Activated gamma-delta T cell treated with anti-CD3 and anti-CD28 coated beads, Interleukin-2, amount 50 U/mL, for 16 hours (primary cell): ENCODE measurements around the gene ROPN1L.

Experiments
- DNase-seq: peaks from one replicate; pipeline ENCODE4 v3.0.0-alpha.2; 2020; ENCODE audit warnings: low read depth

The ROPN1L gene

DNA sequence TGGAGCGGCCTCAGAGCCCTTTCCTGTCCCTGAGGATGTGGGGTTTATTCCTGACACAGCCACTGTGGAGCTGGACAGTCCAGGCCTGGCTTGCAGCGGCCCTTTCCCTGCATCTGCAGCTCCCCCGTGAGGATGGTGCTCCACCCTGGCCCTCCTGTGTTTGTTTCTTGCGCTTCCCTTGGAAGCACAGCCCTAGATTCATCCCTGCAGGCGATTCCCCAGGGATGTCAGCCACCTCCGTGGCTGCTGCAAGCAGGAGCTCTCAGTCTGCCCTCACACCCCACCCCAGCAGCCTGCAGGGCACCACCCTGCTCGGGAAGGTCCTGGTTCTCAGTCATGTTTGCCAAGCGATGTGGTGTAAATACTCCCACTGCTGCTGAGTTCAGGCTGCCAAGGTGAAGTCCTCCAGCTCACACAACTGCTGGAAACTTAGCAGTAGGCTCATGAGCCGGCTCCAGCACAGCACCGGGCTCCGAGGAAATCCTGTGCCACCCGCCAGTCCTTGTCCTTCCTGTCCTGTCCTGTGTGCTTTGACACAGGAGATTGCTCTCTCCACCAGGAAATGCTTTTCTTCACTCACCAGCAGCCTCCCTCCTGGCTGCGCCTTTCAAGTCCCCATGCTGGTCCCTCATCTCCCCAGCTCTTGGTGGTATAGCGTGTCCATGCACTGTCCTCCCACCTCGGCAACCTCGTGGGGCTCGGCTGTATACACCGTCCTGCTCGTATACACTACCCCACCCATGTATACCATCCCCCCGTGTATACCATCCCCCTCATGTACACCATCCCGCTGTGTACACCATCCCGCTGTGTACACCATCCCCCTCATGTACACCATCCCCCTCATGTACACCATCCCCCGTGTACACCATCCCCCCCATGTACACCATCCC lies 16.2 kb downstream of the ROPN1L start:
- DNase-seq: no peak

DNA sequence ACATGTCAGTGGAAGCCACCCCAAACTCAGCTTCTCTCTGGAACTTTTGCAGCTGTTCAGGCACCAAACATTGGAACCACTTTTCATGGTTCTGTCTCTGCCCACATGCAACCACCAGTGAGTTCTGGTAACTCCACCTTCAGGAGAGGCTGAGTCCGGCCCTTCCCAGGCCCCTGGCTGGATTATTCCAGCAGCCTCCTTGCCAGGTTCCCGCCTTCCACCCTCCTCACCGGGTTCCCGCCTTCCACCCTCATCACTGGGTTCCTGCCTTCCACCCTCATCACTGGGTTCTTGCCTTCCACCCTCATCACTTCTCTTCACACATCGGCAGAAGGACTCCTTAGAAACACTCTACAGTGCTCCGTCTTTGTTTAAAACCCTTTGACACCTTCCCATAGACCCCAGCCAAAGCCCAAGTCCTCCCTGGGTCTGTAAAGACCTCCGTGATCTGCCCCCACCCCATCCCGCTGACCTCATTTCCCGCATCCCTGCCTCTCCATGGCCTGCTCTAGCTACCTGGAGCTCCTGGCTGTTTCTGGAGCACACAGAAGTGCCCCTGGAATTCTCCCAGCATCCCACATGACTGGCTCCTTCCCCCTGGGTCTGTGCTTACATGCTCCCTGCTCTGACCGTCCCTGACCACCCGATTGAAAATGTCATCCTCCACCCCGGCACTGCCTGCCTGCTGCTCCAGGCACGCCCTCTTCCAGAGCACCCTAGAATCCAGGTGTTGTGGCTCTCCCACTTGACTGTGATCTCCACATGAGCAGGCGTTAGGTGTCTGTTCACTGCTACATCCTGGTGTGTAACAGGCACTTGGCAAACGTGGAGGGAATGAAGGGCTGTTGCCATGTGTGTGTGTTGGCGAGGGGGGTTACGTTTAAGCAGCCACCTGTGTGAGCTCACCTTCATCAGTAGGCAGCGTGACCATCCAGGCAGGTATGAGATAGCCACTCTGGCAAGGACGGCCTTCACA lies 17.7 kb downstream of the ROPN1L start:
- DNase-seq: no peak

DNA sequence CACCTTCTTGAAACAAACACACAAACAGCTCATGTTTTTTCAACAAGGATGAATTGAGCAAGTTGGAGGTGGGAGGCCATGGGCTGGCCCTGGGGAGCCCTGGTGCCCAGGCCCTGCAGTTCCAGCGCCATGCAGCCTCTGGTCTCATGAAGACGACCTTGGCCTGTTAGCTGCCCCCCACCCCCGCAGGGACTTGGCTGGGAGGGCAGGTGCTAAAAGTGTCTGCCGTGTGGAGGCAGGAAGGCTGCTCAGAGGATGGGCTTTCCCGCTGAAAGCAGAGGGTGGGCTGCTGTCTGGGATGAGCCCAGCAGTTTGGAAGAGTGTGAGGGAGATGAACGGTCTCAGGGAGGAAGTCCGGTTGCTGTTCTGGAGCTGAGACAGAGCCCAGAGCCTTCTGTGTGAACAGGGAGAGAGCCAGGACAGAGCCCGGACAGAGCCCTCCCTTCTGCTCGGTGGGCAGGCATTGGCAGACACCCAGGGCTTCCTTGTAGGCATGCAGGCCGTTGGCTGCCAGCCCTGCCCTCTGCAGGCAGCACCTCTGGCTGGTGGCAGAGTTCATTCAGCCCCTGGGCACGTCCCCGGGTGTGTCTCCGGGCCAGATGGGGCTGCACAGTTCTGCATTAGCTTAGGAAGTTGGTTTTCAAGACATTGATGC lies 18.7 kb downstream of the ROPN1L start:
- DNase-seq: no peak

DNA sequence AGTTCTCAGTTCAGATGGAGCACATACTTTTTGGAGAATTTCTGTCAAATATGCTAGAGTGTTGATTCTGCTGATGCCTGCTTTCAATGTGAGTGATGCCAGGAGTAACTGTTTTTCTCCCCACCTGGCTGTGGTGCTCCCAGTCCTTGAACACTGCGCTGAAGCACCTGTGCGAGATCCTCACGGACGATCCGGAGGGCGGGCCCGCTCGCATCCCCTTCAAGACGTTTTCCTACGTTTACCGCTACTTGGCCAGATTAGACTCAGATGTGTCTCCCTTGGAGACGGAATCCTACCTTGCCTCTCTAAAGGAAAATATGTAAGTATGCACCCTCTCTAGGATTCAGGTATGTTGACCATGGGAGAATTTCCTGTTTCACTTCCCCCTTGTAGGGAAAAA lies 19.4 kb downstream of the ROPN1L start:
- no peak for DNase-seq

DNA sequence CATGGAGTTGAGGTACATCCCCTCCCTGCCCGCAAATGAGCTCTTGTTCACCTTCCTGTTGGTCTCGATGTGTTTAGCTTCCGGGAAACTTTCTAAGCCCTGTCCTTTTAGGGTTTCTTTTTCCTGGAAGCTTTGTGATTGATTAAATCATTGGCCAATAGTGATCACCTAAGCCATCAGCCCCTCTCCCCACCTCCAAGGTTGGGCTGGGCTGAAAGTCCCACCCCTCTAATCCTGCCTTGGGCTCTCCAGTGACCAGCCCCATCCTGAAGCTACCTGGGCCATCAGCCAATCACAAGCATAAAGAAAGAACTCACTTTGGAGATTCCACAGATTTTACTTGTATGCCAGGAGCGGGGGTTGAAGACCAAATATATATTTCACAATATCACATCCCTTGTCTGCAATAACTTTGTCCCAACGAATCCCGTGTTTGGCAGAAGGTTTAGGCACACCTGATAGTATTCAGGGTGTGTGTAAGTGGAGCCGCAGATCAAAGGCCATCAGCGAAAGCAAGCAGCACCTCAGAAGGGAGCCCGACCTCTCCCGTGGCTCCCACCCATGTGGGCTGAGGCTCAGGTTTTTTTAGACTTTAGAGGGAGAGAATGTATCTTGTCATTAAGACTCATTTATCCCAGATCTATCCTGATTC lies 20.4 kb downstream of the ROPN1L start:
- no peak for DNase-seq

DNA sequence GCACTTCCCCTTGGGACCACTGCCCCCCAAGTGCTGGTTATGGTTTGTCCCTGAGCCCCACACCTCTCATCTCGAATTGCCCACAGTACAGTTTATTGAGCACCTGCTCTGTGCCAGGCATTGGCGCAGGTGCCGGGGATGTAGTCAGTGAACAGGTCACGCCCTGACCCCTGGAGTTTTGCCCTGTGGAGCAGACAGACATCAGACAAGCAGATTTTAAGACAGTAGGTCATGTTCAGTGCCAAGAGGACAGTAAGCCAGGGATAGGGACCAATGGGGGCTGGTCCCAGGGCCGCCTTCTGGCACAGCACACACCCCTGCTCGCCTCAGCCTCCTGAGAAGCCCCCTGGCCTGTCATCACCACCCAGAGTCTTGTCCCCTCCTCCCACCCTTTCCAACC lies 21.9 kb downstream of the ROPN1L start:
- no peak for DNase-seq

DNA sequence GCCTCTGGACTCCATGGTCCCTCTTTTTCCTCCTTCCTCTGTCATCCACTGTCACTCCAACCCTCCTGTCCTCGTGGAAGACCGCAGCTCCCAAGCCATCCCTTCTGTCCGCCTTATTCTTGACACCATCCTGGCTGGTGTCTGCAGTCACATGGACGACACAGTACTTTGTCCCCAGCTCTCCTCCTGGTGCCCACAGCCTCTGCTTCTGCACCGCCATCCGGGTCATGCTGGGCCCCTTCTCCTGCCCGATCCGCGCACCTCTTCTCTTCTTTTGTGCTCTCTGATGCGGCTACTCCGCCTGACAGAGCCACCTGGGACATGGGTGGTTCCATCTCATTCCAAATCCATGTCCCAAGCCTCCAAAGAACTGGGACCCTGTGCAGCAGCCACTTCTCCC lies 22.5 kb downstream of the ROPN1L start:
- DNase-seq: no peak

DNA sequence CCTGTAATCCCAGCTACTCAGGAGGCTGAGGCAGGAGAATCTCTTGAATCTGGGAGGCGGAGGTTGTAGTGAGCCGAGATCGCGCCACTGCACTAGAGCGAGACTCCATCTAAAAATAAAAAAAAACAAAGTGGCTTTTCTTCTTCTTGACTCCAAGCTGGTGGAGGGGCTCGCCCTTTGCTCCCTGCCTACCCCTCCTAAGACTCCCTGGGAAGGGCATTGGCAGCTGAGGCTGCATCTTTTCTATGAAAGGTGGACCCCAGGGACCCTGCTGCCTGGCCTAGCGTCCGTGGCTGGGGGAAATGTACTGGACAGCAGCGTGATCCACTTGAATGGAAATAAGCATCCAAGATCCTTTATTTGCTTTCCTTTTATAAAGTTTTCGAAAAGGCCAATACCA lies 24.0 kb downstream of the ROPN1L start:
- DNase-seq: no peak

DNA sequence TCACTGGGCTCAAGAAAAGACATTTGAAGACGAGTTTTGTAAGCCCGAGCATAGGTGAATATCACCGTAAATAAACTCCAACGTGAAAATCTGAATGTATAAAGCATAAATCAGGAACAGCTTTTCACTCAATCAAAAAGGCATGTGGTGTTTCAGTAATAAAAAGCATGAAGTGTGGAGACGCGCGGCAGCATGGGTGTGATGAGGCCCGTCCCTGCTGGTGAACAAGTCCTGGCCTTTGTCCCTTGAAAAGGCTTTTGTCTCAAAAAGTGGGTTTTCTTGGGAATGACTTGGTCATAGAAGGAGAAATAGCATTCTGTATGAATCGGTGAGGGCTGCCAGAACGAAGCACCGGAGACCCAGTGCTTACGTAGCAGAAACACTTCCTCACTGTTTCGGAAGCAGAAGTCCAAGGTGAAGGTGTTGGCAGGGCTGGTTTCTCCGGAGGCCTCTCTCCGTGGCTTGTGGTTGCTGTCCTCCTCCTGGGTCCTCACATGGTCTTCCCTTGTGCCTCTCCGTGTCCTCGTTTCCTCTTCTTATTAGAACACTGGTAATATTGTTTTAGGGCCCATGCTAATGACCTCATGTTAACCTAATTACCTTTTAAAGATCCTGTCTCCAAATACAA lies 24.9 kb downstream of the ROPN1L start:
- no peak for DNase-seq

DNA sequence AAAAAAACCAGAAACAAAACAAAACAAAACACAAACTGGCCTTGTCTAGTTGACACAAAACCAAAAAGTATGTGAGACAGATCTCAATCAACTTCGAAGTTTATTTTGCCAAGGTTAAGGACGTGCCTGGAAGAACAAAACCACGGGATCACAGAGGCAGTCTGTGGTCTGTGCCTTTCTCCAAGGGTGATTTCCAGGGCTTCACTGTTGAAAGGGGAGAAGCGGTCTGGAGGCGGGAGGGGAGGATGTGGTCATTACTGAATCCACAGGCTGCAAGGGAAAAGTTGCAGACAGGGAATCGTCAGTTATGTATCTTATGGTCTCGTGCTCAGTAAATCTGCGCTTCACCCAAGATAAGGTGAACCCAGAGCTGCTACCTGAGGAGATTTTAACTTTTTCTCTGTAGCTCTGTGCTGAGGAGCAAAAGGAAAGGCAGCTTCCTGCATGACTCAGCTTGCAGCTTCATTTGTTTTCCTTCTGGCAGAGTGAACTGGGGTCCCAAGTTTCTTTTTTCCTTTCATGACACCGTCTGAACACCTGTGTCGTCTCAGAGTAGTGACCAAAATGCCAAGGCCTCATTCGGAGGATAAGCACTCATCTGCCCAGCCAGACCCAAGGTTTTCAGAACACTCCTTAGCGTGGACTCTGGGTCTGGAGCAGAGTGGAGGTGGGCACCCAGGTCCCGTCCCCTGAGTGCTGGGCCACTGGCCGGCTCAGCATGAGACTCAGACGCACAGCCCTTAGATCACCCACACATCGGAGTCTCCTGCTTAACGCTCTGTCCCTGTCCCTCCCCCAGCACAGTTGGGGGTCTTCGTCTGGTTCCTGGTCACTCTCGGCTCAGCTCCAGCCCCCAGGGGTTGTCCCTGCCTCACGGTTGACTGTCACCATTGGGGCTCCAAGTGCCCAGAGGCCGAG lies 25.9 kb downstream of the ROPN1L start:
- no peak for DNase-seq

DNA sequence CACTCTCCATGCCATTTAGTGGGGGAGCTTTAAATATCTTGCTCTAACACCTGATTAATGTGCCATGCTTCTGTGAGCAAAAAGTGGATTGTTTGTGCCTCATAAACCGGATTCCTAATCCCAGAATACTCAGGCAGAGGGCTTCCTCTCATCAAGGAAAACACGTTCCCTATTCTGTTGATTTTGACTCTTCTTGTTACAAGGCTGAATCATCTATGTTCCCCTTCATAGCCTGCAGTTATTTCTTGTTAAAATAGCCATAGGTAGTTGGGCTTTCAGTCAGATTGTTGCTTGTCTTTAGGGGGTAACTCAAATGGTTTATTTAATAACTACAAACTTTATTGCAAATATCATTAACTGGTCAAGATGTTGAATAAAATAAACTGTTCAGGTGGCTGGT lies 26.6 kb downstream of the ROPN1L start:
- DNase-seq: no peak

DNA sequence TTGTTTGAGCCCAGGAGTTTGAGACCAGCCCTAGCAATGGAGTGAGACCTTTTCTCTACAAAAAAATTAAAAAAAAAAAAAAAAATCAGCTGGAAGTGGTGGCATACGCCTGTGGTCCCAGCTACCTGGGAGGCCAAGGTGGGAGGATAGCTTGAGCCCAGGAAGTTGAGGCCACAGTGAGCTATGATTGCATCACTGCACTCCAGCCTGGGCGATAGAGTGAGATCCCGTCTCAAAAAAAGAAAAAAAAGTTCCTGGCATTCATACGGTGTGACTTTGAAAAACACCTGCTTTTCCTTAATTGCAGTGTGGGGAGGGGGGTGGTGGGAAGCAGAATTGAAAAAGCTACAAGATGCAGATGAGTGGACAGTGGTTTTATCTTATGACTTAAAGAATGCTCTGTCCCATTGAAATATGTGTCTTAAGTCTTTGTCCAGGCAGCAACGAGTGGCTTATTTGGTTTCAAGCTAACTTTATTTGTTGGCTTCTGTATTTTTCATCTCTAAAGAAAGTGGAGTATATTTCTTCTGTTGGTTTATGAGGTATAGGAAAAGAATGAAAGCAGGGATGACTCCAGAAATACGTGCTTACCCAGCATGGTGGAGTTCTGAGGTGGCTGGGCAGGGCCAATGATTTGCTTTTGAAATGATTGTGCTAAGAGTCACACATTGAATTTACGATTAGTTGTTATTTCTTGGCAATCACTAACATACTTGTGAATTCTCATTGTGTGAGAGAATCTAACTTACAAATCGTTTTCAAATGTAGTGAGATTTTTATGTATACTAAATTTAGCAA lies 27.8 kb downstream of the ROPN1L start:
- no peak for DNase-seq

DNA sequence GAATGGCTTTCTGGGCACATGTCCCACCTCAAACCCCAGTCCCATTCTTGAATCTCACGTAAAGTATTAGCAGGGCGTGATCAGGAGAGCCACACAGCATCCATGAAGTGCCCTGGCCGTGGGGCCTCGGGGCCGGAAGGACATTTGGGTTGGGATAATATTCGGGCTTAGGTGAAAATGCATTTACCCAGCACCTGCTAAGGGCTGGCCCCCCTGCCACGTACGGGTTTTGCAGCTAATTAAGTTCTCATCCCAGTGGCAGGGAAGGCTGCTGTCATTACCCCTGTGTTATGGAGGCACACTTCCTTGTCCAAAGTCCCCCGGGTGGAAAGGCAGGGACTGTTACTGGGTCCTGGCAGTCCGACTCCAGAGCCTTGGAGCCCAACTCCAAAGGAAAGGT lies 29.0 kb downstream of the ROPN1L start:
- no peak for DNase-seq

DNA sequence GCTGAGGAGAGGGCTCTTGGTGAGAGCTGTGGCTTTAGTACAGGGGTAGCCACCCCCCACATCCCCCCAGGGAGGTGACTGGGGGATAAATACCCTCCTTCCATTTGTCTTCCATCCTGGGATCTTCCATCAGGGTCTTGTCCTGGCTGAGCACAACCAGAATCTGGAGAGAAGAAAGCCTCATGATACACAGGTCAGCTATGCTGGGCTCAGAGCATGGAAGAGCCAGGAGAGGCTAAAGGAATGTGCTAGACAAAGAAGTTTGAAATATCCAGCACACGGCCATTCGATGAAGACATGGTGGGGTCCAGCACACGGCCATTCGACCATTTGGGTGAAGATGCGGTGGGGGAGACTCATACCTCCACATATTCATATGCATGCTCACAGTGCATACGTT lies 30.0 kb downstream of the ROPN1L start:
- DNase-seq: no peak

DNA sequence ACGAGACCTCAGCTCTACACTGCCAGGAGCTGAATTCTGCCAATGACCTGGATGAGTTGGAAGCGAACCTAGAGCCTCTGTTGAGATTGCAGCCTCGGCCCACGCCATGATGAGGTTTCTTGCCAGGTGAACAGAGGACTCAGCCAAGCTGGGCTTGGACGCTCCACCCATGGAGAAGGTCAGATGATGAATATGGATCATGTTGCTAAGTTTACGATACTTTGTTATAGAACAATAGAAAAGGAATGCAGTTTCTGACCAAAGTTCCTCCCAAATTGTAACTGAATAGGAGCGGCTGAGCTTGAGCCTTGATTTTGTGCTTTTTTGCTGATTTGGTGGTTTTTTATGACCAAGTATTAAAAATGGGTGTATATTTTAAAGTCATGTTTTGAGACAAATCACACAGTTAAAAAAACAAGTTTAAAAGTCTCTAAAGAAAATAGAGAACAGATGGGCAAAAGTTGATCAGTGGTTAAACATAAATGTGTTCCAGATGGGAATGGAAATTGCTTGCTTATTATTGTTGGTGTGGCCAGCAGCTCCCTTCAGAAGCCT lies 32.9 kb downstream of the ROPN1L start:
- no peak for DNase-seq

DNA sequence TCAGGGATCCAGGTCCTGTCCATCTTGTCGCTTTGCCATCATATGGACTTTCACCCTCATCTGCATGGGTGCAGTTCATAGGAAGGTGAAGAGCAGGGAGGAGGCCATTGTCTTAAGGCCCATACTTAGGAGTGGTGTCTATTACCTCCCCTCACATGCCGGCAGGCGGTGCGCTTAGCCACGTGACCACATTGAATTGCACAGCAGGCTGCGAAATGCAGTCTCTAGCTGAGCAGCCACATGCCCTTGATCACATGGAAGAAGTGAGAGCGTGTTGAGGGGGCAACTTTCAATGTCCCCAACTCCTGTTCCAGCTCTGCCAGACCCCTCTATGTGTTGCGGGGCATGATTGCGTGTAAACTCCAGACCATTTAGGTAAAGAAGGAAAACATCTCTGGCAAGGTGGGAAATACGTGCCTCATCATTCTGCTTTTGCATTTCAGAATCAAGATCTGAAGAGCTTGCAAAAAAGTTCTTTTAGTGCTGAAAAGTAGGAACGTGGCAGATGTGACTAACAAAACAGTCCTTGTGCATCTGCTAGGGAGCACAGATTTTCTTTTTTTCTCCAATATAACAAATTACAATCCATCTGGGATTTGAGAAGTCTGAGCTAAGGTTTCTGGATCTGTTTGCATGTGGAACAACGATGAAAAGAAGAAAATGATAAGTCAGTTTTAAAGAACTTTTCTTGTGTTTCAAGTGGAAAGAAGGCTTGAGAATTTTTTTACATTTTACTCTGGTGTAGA lies 34.4 kb downstream of the ROPN1L start:
- DNase-seq: no peak

DNA sequence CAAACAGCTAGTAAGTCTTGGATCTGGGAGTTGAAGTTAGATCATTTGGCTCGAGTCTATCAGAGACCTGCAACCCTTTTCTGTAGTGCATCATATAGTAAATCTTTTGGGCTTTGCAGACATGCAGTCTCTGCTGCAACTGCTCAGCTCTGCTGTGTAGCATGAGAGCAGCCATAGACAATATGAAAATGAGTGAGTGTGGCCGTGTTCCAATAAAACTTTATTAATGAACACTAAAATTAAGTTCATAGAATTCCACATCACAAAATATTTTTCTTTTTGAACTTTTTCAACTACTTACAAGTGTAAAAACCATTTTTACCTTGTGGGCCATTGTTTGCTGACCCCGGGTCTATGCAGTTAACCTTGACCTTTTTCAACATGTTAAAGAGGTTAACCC lies 35.2 kb downstream of the ROPN1L start:
- DNase-seq: no peak

DNA sequence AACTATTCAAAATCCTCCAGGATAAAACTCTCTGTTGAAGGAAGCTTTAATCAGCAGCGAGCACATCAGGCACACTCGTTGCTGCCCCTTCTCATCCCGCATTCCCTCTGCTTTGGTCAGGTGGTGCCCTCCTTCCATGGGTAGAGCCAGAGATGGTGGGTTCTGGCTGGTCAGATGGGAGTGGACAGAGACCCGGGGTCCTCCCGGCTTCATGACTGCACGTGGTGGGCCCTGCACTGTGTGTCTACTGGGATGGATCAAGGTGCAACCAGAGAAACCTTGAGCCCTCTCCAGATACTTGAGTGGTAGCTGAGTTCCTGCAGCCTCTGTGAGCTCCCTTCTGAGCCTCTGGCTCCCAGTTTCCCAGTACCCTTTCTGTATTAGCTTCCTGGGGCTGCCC lies 36.3 kb downstream of the ROPN1L start:
- no peak for DNase-seq

DNA sequence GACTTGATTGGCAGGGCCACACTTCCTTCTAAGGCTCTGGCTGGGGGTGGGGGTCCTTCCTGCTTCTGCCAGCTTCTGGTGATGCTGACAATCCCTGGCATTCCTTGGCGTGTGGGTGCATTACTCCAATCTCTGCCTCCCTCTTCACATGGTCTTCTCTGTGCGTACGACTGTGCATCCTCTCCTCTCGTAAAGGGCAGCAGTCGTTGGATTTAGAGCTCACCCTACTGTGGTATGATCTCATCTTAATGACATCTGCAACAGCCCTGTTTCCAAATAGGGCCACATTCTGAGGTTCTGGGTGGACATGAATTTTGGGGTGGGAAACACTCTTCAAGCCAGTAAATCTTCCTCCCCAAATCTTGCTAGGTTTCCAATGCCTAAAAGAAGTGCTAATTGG lies 36.8 kb downstream of the ROPN1L start:
- no peak for DNase-seq
